GM18873 (cell line): ENCODE measurements around the gene AGT.
"Not testable (repeated sequence)": the region's sequence is repeated elsewhere in the genome, so short reads cannot be mapped to it uniquely, and the experiment has no call there.

Experiments used
- ATAC-seq: cut with Tn5 transposase; IDR thresholded peaks from one replicate; pipeline ENCODE4 v1.9.1; 2021; ENCODE audit warnings: mild to moderate bottlenecking, moderate library complexity, moderate number of reproducible peaks; ENCODE audit not compliant: unreplicated experiment, low FRiP score

AGT gene

DNA sequence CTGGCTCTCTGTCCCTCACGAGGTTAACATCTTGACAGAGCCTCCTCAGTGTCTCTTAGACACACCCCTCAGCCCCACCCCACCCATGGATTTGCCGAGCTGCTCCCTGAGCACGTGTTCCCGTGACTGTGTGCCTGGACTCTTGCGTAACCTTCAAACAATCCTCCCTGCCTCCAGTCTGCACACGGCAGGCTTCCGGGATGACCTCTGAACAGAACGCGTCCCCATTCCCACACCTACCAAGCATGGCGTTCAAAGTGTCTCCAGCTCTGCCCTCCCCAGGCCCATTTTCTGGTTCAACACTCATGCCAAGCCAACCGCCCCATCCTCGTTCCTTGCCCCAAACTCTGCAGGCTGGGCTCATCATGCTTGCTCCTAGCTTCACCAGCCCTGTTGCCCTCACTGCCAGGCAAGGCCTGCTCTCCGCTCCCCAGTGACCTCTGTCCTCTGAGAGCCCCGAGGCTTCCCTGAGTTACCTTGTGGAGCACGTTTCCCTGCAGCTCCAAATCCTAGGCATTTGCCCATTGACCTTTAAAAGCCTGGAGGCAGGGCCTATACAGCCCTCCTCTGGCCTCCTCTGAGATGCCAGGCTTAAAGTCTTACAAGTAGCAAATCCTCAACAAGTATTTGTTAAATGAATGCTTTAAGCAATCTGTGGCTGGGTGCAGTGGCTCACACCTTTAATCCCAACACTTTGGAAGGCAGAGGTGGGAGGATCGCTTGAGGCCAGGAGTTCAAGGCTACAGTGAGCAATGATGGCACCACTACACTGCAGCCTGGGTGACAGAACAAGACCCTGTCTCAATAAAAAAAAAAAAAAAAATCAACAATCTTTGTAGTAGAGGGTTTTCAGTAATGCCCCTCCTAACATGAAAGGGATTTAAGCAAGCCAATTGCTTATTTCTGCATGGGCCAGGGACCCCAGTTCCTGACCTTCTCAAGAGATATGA is 5.0 kb downstream of the AGT start:
- no peak for ATAC-seq

DNA sequence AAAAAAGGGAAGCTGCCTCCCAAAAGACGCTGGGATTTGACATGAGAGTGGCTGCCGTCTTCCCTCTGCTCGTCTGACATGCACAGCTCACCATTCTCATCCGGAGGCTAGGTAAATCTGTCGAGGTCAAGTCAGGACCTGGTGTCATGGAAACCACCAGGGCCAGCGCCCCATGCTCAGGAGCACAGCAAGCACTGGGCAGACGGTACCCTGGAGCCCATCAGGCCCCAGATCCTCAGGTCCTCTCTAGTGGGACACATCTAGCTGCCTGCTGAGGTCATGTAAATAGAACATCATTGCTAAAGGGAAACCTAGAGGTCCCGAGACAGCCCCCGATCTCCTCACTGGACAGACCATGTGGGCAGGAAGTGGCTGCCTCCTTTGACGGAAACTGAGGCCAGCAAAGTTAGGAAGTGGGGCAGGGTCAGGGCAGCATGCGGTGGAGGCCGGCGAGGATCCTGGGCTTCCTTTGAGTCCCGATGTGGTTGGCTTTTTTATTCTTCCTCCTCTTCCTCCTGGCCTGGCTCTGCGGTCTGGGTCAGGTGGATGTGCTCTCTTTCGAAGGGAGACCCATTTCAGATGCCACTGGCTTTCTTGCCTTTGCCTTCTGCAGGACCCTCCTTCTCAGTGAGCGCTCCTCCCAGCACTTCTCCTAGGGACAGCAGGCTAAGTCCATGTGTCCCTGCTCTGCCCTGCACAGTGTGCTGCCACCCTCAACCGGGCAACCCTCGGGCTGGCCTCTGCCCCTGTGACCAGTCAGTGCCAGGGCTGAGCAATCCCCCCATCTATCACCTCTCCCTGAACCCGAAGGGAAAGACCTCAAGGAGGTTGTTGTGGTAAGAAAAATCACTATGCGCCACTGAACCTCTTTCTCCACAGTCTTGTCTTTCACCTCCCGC is 5.9 kb downstream of the AGT start:
- ATAC-seq: no peak

DNA sequence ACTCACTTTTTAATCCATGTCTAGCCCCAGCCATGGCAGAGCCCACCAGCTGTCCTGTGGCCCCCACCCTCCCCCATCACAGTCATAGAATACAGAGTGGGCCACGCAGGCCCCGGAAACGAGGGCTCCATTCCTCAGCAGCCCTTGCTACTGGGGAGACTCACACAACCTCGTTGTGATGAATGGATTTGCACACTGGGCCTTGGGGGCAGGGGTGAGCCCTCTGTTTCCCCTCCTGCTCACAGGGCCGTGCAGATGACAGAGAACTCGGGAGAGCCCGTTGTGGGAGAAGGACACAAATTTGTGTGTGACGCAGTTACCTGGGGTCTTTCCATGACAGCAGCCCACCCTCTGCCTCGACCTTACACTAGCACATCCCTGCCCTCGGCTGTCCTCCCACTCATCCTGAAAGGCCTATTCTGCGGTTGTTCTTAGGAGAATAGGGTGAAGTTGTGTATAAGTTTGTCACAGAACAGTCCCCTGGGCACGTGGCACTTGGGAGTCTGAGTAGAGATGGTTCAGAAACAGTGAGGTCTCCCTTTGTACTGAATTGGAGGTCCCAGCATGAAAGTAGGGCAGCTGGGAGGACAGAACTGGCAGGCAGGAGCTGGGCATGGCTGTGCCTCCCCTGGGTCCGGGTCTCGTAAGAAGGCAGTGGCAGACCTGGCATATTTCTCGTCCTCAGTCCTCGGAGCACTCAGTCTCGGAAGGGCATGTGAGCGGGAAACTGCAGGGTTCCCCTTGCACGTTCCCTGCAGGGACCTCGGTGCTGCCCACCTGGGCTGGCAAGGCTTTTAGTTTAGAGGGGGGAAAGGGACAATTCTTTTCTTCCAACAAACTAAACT is 6.8 kb downstream of the AGT start:
- ATAC-seq: no peak

DNA sequence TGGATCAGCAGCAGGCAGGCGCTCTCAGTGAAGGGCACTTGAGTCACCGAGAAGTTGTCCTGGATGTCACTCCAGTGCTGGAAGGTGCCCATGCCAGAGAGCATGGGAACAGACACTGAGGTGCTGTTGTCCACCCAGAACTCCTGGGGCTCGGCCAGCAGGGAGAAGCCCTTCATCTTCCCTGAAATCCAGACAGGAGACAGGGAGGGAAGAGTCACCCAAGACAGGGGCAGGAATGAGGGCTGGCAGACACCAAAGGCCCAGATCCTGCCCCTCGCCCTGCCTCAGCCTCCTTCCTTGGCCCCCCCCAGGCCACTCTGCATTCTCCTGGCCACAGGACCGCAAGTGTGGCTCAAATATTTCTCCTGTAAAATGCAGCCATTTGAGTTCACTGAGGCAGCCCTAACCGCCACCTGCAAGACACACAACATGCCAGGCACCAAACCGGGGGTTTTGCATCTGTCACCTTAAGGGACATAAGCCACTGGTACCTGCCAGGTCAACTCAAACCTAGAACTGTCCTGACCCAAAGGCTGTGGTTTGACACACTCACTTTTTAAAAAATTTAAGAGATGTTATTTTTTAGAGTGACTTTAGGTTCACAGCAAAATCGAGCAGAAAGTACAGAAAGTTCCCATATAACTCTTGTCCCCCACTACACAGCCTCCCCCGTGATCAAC is 7.8 kb downstream of the AGT start:
- ATAC-seq: no peak

DNA sequence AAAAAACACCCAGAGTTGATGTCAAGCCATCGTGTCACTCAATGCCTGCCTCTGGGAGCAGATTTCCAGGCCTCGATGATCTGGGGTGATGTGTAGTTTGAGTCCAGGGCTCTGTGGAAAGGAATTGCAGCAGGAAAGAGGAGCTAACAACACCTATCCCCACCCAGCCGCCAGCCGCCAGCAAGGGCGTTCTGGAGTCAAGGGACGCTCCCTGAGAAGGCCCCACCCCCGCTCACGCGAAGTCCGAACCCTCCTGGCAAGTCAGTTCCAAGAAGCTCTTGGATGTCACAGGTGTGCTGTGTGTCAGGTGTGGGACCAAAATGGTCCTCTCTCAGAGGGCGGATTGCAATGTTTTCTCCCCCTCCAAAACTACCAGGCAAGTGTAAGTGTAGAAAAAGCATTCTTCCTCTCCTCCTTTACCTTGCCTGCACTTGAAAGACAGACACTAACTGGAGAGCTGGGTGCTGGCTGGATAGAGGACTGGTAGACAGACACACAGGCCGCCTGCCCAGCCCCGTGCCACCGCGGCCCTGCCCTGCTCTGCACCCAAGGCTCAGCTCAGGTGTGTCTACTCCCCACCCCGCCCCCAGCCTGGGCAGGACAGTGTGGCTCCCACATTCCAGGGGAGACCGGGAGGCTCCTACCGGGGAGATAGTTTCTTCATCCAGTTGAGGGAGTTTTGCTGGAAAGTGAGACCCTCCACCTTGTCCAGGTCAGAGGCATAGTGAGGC is 8.5 kb downstream of the AGT start:
- ATAC-seq: no peak

DNA sequence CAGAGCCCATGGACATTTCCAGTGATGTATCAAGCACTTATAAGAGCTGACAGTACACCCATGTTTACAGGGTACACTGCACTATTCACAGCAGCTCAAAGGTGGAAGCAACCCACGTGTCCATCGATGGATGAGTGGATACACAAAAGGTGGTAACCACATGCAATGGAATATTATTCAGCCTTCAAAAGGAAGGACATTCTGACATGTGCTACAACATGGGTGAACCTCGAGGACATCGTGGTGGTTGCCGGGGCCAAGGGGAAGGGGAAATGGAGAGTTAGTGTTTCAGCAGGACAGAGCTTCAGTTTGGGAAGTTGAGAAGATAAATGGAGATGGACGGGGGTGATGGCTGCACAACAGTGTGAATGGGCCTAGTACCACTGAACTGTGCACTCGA is 9.1 kb downstream of the AGT start:
- ATAC-seq: no peak

DNA sequence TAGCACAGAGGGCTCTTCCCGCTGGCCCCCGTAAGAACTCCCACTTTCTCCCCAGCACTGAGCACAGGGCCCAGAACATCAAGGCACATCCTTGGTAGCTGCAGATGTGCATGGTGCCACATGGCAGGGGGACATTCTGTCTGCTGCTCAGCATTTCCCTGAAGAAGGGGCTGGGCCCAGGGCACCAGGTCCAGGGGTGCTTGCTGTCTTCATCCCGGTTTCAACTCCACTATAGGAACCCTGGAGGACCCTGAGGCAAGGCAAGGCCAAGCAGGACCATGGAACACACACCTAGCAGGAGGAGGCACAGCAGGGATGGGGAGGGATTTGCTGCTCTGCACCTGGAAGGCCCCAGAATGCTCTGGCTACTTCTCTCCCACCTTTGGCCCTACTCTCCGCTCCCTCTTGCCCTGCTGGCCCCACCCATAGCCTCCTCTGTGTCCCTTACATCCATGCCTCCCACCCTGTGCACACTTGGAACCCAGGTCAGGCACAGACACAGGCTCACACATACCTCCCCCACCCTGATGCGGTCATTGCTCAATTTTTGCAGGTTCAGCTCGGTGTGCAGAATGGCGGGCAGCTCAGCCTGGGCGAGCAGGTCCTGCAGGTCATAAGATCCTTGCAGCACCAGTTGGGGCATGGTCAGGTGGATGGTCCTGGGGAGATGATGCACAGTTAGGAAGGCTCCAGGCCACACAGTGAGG is 10.1 kb downstream of the AGT start:
- no peak for ATAC-seq

DNA sequence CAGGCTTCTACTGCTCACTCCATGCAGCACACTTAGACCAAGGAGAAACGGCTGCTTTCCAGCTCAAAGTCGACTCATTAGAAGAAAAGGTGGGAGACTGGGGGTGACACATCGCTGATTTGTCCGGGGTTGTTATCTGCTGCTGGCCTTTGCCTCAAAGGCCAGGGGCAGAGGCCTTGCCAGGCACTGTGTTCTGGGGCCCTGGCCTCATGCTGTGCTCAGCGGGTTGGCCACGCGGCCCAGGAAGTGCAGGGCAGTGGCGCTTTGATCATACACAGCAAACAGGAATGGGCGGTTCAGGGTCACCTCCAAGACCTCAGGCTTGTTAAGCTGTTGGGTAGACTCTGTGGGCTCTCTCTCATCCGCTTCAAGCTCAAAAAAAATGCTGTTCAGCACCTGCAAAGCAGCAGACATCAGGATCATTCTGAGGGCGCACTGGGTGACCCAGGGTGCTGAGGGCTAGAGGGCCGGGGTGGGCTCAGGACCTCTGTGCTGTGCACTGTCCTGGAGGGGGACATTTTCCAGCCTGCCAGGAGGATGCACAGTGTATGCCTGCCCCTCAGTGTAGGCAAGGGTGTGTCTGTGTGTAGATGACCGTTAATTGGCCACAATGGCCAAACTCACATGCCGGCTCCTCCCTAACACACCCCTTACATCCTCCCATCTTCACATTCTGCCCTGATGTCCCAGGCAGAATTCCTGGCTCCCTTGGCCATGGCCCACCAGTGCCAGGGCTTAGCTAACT is 10.8 kb downstream of the AGT start:
- no peak for ATAC-seq

DNA sequence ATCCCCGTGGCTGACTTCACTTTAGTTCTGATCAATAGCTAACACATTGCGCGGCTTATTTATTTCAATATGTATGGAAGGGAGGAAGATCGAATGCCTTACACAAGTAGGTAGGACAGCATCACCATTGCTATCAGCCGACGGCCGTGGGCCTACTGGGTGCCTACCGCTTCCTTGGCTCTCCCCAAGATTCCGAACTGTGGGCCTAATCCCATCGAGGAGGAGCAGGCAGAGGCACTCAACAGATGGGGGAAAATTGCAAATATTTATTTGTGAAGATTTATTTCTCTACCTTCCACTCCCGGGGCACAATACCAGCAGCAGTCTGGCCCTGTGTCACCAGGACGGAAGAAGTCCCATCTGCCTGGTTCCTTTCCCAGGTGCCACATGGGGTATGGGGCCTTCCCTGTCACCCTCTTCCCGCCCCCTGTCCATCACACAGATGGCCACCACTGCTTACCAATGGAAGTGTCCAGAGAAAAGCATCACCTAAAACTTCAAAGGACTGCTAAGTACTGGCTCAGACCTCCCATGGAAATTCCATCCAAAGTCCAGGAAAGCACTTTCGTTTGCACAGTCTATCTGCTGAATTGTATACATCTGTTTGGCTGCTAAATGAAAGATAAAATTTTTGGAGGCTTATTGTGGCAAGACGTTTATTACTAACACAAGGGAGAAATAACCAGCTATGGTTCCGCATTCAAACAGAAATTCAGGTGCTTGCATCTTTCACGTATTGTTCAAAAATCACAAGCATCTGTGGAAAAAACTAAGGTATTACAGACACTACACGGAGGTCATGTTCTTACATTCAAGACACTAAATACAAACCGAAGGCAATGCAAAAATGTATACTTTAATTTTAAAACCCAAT is 11.8 kb downstream of the AGT start:
- ATAC-seq: no peak

DNA sequence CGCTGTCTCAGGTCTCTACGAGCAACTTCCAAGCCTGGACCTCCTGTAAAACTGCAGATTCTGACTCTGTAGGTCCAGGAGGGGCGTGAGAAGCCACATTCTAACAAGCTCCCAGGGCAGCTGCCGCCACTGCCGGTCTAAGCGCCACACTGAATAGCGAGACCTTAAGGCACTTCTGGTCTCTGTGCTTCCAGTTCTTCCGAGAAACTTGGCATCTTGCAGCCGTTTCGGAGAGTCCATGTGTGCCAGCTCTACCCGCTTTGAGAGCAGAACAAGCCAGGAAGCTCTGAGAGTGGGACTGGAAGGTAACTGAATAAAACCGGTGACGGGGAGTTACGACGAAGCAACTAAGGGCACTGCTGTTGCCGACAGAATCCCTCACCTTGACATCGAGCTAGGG is 12.5 kb downstream of the AGT start:
- ATAC-seq: no peak

DNA sequence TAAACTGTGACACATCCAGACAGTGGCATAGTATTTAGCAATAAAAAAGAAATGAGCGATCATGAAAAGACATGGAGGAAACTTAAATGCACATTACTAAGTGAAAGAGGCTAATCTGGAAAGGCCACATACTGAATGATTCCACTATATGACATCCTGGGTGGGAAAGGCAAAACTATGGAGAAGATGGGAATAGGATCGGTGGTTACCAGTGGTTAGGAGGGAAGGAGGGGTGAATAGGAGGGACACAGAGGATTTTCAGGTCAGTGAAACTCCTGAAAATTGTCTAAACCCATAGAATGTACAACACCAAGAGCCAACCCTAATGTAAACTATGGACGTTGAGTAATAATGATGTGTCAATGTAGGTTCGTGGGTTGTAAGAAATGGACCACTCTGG is 13.8 kb downstream of the AGT start:
- no peak for ATAC-seq

DNA sequence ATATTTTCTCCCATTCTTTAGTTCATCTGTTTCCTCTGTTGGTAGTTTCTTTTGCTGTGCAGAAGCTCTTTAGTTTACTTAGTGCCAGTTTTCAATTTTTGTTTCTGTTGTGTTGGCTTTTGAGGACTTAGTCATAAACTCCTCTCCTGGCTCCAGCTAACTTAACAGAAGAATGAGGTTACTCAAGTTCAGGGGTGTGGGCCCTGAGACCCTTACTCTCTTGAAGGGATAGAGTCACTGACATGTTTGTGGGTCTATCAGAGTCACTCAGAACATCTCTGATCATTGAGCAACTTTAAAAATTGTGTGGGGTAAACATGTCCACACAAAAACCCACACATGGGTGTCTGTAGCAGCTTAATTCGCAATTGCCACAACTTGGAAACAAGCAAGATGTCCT is 14.2 kb downstream of the AGT start:
- no peak for ATAC-seq

DNA sequence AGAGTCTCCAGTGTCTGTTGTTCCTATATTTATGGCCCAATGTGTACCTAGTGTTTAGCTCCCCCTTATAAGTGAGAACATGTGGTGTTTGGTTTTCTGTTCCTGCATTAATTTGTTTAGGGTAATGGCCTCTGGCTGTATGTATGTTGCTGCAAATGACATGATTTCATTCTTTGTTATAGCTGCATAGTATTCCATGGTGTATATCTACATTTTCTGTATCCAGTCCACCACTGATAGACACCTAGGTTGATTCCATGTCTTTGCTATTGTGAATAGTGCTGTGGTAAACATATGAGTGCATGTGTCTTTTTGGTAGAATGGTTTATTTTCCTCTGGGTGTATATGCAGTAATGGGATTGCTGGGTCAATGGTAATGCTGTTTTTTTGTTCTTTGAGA is 15.0 kb downstream of the AGT start:
- ATAC-seq: not testable (repeated sequence)

DNA sequence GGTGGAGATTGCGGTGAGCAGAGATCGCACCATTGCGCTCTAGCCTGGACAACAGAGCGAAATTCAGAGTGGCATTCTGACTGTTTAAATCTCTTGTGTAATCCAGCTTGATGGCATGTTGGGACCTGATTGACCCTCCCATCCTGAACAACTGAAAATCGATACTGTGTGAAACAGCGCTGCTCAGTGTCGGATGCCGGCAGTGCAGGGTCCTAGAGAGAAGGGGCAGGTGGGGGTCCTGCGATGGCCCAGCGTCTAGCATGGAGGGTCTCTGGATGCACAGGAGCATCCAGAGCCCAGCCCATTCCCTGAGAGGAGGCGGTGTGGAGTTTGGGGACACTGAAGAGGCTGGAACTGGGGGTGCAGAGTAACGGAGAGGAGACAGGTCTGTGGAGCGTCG is 15.8 kb downstream of the AGT start:
- no peak for ATAC-seq

DNA sequence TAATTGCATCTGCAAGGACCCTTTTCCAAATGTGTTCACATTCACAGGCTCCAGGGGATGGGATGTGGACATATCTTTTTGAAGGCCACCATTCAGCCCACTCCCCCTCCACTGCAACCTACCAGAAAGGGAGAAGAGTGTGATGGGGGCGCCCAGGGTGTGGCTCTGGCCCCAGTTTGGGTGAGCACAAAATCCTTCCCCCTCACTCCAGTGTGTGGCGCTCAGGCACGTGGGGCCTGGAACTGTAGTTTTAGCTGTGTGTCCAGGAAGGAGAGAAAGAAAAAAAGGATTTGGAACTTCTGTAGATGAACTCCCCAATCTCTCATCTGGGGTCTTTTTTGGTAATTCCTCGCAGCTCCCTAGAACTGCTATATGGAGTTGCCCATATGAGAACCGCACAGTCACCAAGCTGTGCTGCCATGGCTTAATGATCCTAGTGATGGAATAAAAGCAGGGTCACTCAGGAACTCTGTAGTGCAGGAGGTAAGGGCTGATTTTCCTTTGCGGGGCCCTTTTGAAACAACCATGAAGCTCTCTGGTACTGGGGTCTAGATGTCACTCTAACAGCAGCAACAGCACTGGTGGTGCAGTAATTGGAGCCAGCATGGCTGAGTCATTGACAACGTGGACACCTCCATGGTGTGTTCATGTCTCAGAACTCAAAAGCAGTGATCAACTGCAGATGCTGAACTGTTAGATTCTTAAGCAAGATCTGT is 17.0 kb downstream of the AGT start:
- ATAC-seq: no peak

DNA sequence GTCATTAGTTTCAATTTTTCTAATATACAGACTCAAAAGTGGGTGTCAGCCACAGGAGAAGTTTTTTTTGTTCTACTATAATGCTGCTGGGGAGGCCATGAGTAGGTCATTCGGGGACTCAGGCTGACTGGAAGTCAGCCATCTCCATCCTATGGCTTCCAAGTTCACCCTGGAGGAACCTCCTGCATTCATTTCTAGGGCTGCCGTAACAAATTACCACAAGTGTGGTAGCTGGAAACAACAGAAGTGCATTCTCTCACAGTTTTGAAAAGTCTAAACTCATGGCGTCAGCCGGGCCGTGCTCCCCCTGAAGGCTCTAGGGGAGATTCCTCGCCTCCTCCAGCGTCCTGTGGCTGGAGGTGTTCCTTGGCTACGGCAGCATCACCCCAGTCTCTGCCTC is 17.7 kb downstream of the AGT start:
- ATAC-seq: no peak
